ENCODE measurements around the gene RP2.
A peak's percentile ranks its signal among the peaks of the same experiment; 100 is the strongest.

RP2 gene

DNA sequence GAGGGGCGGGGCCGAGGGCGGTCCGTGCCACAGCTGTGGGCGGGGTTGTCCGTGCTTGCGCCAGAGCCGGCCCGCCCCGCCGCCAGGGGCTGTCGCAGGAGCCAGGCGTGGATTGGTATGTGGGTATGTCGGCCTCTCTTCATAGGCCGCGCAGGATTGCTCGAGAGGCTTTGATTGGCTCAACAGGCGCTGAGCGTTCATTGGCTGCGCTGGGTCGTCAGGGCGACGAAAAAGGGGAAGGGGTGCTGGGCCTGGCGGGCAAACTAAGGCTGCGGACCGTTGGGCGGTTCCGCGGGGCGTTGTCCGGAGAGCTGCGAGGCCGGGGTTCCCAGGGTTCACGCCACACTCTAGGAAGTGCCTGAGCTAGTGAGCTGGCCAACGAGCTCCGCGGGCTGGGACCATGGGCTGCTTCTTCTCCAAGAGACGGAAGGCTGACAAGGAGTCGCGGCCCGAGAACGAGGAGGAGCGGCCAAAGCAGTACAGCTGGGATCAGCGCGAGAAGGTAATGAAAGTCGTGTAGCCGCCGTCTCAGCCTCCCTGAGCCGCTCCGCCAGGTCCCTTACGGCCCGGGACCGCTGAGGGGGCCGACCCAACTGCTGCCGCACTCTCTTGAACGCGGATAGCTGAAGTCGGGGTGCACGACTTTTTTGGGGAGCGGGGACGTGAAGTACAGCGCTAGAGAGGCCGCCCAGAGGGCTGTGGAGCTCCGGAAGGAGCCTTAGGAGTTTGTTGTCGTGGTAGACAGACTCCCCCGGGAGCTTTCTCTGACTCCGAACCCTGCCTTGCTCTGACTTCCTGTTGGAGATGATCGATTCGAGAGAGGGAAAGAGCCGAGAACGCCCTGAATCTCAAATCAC lies at the start of gene RP2:
Gene RP2, plus strand, starts transcription at position 343 of the 857 bp plus-strand sequence. Its CDS starts 58 bp downstream, at position 401.
- peak; percentile 68 for DNase-seq (ENCODE audit: low read depth, low spot score)

- no peak for DNase-seq (ENCODE audit: low read depth, low spot score)
Measured at GRCh38 chrX:46788902-46789301, 47.9 kb upstream of the RP2 start.

GRCh38 chrX:46791927-46792809 lies 44.7 kb upstream of the RP2 start:
- no peak for DNase-seq (ENCODE audit: low read depth, low spot score)

DNA sequence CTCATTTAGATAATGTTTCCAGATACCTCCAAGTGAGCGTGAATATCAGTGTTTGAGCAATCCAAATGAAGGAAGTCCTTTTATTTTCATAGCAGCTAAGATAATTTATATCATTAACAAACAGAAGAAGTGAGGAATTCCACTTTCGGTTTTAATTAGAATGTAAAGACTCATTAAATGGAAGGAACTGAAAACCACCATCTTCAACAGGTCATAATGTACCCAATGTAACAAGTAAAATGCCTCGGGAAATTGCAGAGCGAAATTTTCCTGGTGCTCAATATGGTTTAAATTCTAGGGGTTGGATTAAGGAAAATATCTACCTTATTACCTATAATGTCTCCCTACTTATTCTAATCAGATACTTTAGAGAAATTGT lies 44.0 kb upstream of the RP2 start:
- DNase-seq (ENCODE audit: low read depth, low spot score), result no peak

DNA sequence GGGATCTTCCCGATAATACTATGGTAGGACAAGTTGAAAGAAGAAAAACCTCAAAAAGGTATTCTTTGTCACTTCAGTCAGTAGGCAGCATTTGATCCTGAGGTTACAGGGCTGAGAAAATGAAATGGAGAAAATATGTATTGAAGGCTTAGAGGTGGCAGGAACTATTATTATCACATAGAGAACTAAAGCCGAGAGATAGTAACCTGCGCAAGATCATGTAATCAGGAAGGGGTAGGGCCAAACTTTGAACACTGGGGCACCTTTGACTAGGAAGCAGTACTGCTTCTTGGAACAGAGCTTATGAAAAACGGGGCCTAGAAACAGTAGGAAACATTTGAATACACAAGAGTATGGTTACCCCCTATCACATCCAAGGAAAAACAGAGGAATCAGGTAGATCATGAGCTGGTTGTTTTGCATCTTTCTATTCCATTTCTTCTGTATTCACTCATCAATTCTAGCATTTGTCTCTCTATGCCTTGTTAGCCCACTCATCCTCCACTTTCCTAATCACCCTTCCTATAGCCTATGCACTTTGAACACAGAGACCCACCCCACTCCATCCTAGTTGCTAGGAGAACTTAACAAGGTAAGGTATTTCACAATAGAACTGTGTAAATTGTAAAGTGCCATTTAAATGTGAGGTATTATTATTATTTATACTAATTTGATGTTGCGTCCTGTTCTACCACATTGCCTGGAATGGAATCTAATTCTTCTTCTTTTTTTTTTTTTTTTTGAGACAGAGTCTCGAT lies 43.3 kb upstream of the RP2 start:
- DNase-seq (ENCODE audit: low read depth, low spot score), result no peak

DNA sequence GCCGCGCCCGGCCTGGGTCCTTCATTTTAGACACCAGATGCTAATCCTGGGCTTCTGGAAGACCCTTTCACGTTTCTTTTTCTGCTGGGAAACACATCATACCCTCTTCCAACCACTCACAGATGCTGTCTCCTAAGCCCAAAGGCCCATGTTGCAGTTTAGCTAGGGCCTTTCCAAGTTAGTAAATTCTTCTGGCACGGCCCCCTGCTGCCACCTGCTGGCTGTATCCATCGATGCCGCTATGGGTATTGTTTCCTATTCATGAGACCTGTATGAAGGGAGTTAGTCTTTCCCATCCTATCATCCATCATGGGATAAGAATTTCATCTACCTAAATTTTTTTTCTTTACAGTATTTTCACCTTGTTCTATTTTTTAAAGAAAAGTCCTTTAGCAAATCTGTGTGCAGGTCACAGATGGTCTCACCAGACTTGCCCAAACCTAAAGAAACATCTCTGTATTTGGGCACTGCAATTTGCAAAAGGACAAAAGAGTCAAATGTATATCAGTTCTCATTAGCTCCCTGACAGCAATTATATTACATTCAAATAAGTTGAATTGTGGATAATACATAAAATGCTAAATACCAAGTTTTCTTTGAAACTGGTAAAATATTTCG lies 40.2 kb upstream of the RP2 start:
- peak; percentile 47 for DNase-seq (ENCODE audit: low read depth, low spot score)

DNA sequence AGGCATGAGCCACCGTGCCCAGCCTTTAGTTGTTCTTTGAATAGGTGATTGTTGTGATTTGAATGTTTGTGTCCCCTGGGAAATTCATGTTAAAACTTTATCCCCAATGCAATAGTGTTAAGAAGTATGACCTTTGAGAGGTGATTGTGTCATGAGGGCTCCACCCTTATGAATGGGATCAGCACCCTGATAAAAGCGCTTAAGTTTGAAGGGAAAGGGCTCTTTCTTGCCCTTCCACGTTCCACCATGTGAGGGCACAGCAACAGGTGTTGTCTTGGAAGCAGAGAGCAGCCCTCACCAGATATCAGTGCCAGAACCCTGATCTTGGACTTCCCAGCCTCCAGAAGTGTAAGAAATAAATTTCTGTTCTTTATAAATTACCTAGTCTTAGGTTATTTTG lies 33.7 kb upstream of the RP2 start:
- DNase-seq (ENCODE audit: low read depth, low spot score), result no peak

DNA sequence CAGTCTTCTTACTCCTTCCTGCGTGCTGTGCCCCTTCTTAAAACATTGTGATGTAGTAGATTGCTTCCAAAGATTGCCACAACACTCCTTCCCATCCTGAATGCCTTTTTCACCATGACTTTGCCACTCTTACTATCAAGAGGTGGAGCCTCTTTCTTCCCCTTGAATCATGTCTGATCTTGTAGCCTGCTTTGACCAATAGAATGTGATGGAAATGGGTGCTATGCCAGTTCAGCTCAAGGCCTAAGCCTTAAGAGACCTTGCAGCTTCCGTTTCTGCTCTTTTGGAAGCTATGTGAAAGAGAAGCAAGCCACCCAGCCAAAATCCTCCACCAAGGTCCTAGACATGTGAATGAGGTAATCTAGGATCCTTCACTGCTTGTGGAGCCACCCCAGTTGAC lies 31.6 kb upstream of the RP2 start:
- DNase-seq (ENCODE audit: low read depth, low spot score), result no peak

DNA sequence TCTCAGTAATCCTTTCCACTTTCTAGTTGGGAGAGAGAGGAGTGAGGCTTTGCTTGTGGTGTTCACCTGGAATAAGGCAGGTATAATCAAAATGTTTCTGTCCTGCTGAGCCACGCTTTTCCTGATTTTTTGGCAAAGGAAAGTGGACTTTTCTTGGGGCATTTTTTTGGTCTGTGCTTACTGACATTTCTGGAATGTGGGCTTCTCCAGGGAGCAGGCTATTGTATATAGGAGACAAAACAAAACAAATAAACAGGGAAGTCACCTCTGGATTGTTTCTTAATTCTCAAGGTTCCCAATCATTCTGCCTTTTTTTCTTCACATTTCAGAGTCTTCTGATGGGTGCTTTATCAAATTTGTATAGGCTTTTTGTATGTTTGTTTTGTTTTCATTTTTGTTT lies 25.7 kb upstream of the RP2 start:
- no peak for DNase-seq (ENCODE audit: low read depth, low spot score)

DNA sequence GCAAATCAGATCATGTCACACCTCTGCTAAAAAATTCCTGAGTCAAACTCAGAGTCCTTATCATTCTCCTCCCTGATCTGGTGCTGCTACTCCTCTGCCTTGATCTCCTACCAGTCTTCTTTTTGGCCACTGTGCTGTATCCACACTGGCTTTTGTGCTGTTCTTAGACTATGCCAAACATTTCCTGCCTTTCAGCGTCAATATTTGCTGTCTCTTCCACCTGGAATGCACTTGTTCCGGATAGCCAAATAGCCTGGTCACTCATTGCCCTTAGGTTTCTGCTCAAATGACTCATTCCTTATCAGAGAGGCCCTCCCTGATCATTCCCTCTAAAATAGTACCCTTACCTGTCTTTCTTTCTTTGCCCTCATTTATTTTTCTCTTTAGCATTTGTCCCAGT lies 24.4 kb upstream of the RP2 start:
- no peak for DNase-seq (ENCODE audit: low read depth, low spot score)

DNA sequence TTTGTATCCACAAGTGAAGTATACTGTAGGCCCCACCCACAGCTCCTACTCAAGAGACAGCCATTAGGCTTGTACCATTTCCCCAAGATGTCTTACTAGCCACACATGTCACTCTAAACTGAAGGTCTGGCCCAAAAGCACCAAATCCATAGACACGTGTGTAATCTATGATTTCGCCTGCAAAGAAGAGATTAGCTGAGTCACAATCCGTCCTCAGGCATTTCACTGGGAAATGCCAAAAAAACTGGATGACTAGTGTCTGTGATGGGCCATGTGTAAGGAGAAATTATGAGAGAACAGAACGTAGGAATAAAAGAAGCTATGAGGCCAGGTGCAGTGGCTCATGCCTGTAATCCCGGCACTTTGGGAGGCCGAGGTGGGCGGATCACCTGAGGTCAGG lies 21.9 kb upstream of the RP2 start:
- no peak for DNase-seq (ENCODE audit: low read depth, low spot score)

DNA sequence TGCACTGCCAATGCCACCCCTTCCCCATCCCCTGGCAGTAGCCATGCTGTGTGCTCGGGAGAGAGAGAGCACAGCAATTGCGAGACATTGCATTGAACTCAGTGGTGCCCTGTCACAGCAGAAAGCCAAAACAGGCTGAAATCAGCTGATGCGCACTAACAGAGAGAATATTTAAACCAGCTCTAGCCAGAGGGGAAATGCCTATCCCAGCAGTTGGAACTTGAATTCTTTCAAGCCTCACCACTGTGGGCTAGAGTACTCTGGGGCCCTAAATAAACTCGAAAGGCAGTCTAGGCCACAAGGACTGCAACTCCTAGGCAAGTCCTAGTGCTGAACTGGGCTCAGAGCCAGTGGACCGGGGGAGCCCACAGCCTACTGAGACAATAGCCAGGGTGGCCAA lies 17.7 kb upstream of the RP2 start:
- no peak for DNase-seq (ENCODE audit: low read depth, low spot score)

GRCh38 chrX:46820391-46821100 lies 16.3 kb upstream of the RP2 start:
- DNase-seq (ENCODE audit: low read depth, low spot score), result no peak

DNA sequence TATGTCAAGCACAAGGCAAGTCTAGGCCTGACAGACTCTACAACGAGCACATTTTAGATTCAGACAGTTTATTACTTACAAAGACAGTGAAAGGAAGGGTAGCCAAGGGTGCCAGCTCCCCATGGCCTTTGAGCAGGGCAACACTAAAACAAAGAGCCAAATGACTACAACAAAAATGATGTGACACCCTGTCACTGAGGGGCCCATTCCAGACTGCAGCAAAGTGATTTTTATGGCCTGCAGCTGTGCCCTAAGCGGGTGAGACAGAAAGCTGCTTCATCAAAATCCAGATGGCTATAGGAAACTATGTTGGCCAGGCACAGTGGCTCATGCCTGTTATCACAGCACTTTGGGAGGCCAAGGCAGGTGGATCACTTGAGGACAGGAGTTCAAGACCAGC lies 13.4 kb upstream of the RP2 start:
- no peak for DNase-seq (ENCODE audit: low read depth, low spot score)

DNA sequence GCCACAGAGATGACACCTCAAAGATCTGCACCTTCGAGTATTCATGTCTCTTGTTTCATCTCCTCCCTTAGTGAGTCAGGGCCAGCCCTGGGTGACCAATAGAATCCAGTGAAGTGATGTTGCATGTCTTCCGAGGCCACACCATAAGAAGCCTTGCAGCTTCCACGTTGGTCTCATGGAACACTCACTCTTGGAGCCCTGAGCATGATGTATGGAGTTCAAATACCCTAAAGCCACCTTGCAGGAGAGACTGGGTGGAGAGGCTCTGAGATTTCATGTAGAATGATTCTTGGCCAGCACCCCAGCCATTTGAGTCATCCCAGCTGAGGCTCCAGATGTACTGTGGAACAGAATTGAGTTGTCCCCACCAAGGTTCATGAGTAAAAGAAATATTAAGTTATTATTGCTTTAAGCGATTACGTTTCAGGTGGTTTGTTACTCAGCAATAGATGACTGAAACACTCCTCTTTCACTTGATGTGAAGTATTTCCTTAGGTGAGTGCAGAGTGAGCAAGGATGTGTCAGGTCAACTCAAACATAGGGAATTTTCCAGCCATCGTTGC lies 5.0 kb upstream of the RP2 start:
- DNase-seq (ENCODE audit: low read depth, low spot score), result no peak

- DNase-seq (ENCODE audit: low read depth, low spot score), result no peak
Measured at GRCh38 chrX:46837558-46838485, 979 bp downstream of the RP2 start.

DNA sequence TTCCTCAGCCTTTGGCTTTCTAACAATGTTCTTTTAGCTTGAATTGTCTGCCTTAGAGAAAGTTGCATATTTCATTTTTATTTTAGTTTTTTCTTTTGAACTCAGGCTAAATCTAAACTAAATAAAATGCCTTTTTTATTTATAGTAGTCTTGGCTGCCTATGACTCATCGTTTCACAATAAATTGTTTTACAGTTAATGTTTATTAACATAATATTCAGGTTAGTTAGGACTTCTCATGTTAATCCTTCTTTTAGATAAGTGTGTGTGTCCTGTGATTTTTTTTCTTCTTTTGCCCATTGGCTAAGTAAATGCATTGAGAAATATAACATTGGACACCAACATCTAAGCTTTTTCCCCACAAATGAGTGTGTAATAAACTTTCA lies 1.6 kb downstream of the RP2 start:
- DNase-seq (ENCODE audit: low read depth, low spot score), result no peak

- no peak for DNase-seq (ENCODE audit: low read depth, low spot score)
Measured at GRCh38 chrX:46838974-46839480, 2.2 kb downstream of the RP2 start.

- DNase-seq (ENCODE audit: low read depth, low spot score), result no peak
Measured at GRCh38 chrX:46840946-46841345, 4.1 kb downstream of the RP2 start.
